CD14-positive monocyte (primary cell): ENCODE data around the gene RAPGEF5. TPM values are rescaled to one million over a fixed set of nuclear protein-coding genes. Genes with fewer than 3 reads are reported as not detected.

Experiments
- DNase-seq, 3 donors: peaks; one replicate each; pipeline ENCODE4 v3.0.0-alpha.2; 2011 to 2022
- H2AFZ ChIP-seq: 2 replicates; pipeline ENCODE4 v1.6.0; 2012; ENCODE audit warnings: mild to moderate bottlenecking, low read depth, low read length, inconsistent platforms; ENCODE audit not compliant: insufficient read depth, poor library complexity, severe bottlenecking
- H3K27ac ChIP-seq, 2 donors: 1 replicate in 1 of 2; 2 replicates in 1 of 2; pipeline ENCODE4 v1.5.1; 2012 to 2013; ENCODE audit warnings: low read length in 2 of 2, control low read depth in 1 of 2, inconsistent platforms in 1 of 2, low read depth in 1 of 2, mild to moderate bottlenecking in 1 of 2
- H3K27me3 ChIP-seq, 2 donors: one replicate each; pipeline versions ENCODE4 v1.6.0 to v1.6.1; 2011 to 2013; ENCODE audit warnings: low read length in 2 of 2; ENCODE audit not compliant: control insufficient read depth in 2 of 2, insufficient read depth in 2 of 2
- H3K36me3 ChIP-seq, 2 donors: replicated peaks in 1 of 2; 1 replicate in 1 of 2; 2 replicates in 1 of 2; pipeline versions ENCODE4 v1.5.1 to v1.6.1; 2012 to 2013; ENCODE audit warnings: low read length in 2 of 2, control low read depth in 1 of 2, inconsistent platforms in 1 of 2, mild to moderate bottlenecking in 1 of 2; ENCODE audit not compliant: insufficient read depth in 2 of 2, control insufficient read depth in 1 of 2
- H3K4me1 ChIP-seq, 2 donors: 1 replicate in 1 of 2; 2 replicates in 1 of 2; pipeline versions ENCODE4 v1.5.1 to v1.6.1; 2012 to 2013; ENCODE audit warnings: low read length in 2 of 2, control low read depth in 1 of 2, inconsistent platforms in 1 of 2, mild to moderate bottlenecking in 1 of 2, moderate library complexity in 1 of 2; ENCODE audit not compliant: insufficient read depth in 2 of 2, control insufficient read depth in 1 of 2
- H3K4me2 ChIP-seq: replicated peaks from 2 replicates; pipeline ENCODE3; 2012; ENCODE audit warnings: low read length, moderate library complexity, mild to moderate bottlenecking; ENCODE audit not compliant: poor library complexity, severe bottlenecking; ENCODE audit errors: extremely low read depth
- H3K4me3 ChIP-seq, 3 experiments: fragments of 200-600 bp in 1 of 3; sonication (generic) in 1 of 3; replicated peaks in 1 of 3; 1 replicate in 2 of 3; 2 replicates in 1 of 3; pipeline ENCODE4 v1.5.1; 2011 to 2013; ENCODE audit warnings: low read length in 3 of 3, mild to moderate bottlenecking in 3 of 3, control low read depth in 2 of 3, low read depth in 2 of 3, inconsistent platforms in 1 of 3, moderate library complexity in 1 of 3
- H3K79me2 ChIP-seq: 2 replicates; pipeline ENCODE4 v1.6.0; 2012; ENCODE audit warnings: mild to moderate bottlenecking, control low read depth, inconsistent platforms, low read length, moderate library complexity; ENCODE audit not compliant: insufficient read depth
- H3K9ac ChIP-seq: 2 replicates; pipeline ENCODE4 v1.6.0; 2017; ENCODE audit warnings: low read length, mild to moderate bottlenecking; ENCODE audit not compliant: insufficient read depth, poor library complexity, severe bottlenecking
- H3K9me3 ChIP-seq, 2 donors: replicated peaks in 1 of 2; 1 replicate in 1 of 2; 2 replicates in 1 of 2; pipeline versions ENCODE4 v1.5.1 to v1.6.1; 2012 to 2013; ENCODE audit warnings: low read length in 2 of 2, control low read depth in 1 of 2; ENCODE audit not compliant: control insufficient read depth in 1 of 2, insufficient read depth in 1 of 2
- H4K20me1 ChIP-seq: 2 replicates; pipeline ENCODE4 v1.6.0; 2012; ENCODE audit warnings: mild to moderate bottlenecking, low read length, control low read depth, moderate library complexity; ENCODE audit not compliant: insufficient read depth
- H3K27ac Mint-ChIP-seq, 7 donors: one replicate each; pipeline ENCODE4 v1.8.0; 2020; ENCODE audit warnings: mild to moderate bottlenecking in 7 of 7, mixed read lengths in 7 of 7, moderate library complexity in 6 of 7, inconsistent platforms in 2 of 7
- H3K27me3 Mint-ChIP-seq, 3 donors: one replicate each; pipeline ENCODE4 v1.8.0; 2021 to 2022; ENCODE audit warnings: low read depth in 3 of 3, mild to moderate bottlenecking in 3 of 3, mixed read lengths in 3 of 3, moderate library complexity in 3 of 3, inconsistent platforms in 1 of 3
- H3K36me3 Mint-ChIP-seq, 2 donors: one replicate each; pipeline ENCODE4 v1.8.0; 2020; ENCODE audit warnings: mixed read lengths in 2 of 2, inconsistent platforms in 1 of 2, mild to moderate bottlenecking in 1 of 2
- H3K4me1 Mint-ChIP-seq: one replicate; pipeline ENCODE4 v1.8.0; 2020; ENCODE audit warnings: mild to moderate bottlenecking, mixed read lengths
- H3K4me3 Mint-ChIP-seq, 2 donors: one replicate each; pipeline ENCODE4 v1.8.0; 2020; ENCODE audit warnings: mild to moderate bottlenecking in 2 of 2, mixed read lengths in 2 of 2, moderate library complexity in 1 of 2
- H3K9me3 Mint-ChIP-seq, 7 donors: one replicate each; pipeline ENCODE4 v1.8.0; 2020 to 2022; ENCODE audit warnings: mixed read lengths in 7 of 7, mild to moderate bottlenecking in 6 of 7, moderate library complexity in 6 of 7, inconsistent platforms in 2 of 7
- CTCF ChIP-seq: fragments of 200-600 bp; IDR thresholded peaks from one replicate; pipeline ENCODE4 v1.8.0; 2022; ENCODE audit warnings: antibody characterized with exemption, mild to moderate bottlenecking
- WGBS: methylation state at CpG from one replicate; pipeline ENCODE4 v1.1.5; 2013; ENCODE audit warnings: missing lambda C conversion rate; ENCODE audit not compliant: insufficient coverage; 5-methylcytosine and 5-hydroxymethylcytosine counted together
- intact Hi-C, 2 donors: fragments of 100-400 bp; cut with micrococcal nuclease; formaldehyde crosslinking; loops; one replicate each; pipeline versions ENCODE4 v1.15.0 to v1.15.1; 2023
- polyA plus RNA-seq, 3 donors: library from polyadenylated mRNA; depleted of rRNA in 1 of 3; unstranded in 2 of 3; stranded (reverse) in 1 of 3; fragments of 300-500 nt in 2 of 3; fragments of >200 nt in 1 of 3; fragmentation: Illumina TruSeq in 2 of 3; gene quantifications; 1 replicate in 2 of 3; 2 replicates in 1 of 3; pipeline ENCODE4 v1.2.3, GENCODE V29; 2012 to 2021

The RAPGEF5 gene
- polyA plus RNA-seq, 3 donors: not detected

- Histone ChIP-seq H3K36me3 (no peaks in the 10 kb centered on the region), H3K27ac (no peak overlapping the region), H3K4me3 (no peak overlapping the region), H3K27me3 (no peaks in the 10 kb centered on the region), H4K20me1 (no peaks in the 10 kb centered on the region), H3K4me1 (no peaks in the 10 kb centered on the region), H3K9ac (no peak overlapping the region), H3K79me2 (no peaks in the 10 kb centered on the region), H3K9me3 (no peaks in the 10 kb centered on the region), H2AFZ (no peak overlapping the region), H3K4me2 (no peak overlapping the region)
- intact Hi-C loops: no loop called here
- H3K36me3 Mint-ChIP-seq: no peaks in the 10 kb centered on the region
- no peak overlapping the region for H3K4me3 Mint-ChIP-seq
- no peaks in the 10 kb centered on the region for H3K27me3 Mint-ChIP-seq
- peaks cover 0 to 6% (median 2%) of the 10 kb centered on the region in 7 donors for H3K9me3 Mint-ChIP-seq
- no CpG with 5 or more reads among the region's 2 CpGs for WGBS
- TF ChIP-seq CTCF: no peak
- H3K4me1 Mint-ChIP-seq: no peaks in the 10 kb centered on the region
- H3K27ac Mint-ChIP-seq: no peak overlapping the region
- no peak for DNase-seq
These were observed 51.2 kb downstream of the RAPGEF5 start for GRCh38 chr7:22305706-22306105.

- Histone ChIP-seq H3K9ac (no peak overlapping the region), H4K20me1 (no peaks in the 10 kb centered on the region), H3K4me3 (no peak overlapping the region), H3K9me3 (no peaks in the 10 kb centered on the region), H3K36me3 (no peaks in the 10 kb centered on the region), H3K4me1 (no peaks in the 10 kb centered on the region), H3K4me2 (no peak overlapping the region), H2AFZ (no peak overlapping the region), H3K27me3 (no peaks in the 10 kb centered on the region), H3K79me2 (no peaks in the 10 kb centered on the region), H3K27ac (no peak overlapping the region)
- Mint-ChIP-seq H3K27me3 (no peaks in the 10 kb centered on the region), H3K9me3 (peaks cover 0 to 8% (median 2%) of the 10 kb centered on the region in 7 donors), H3K4me3 (no peak overlapping the region), H3K27ac (no peak overlapping the region), H3K36me3 (no peaks in the 10 kb centered on the region), H3K4me1 (no peaks in the 10 kb centered on the region)
- WGBS: no CpG with 5 or more reads among the region's 1 CpG
- DNase-seq: no peak
- intact Hi-C loops: no loop called here
- no peak for TF ChIP-seq CTCF
These were observed 54.0 kb downstream of the RAPGEF5 start for GRCh38 chr7:22302951-22303423.
